ENCODE measurements around the gene NOL4L. TPM values are rescaled to one million over a fixed set of nuclear protein-coding genes. Genes with fewer than 3 reads are reported as not detected.

NOL4L gene
- total and polyA plus RNA-seq, 2 donors (not counting 3 experiments of a cell fraction or from before 2014, with no cell fraction given): 55.2 to 79.6 TPM

DNA sequence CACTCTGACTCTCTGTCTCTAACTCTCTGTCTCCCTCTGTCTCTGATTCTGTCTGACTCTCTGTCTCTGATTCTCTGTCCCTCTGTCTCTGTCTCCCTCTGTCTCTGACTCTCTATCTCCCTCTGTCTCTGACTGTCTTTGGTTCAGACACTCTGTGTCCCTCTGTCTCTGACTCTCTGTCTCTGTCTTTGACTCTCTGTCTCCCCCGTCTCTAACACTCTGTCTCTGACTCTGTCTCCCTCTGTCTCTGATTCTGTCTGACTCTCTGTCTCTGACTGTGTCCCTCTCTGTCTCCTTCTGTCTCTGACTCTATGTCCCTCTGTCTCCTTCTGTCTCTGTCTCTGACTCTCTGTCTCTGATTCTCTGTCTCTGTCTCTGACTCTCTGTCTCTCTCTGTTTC is 21.7 kb upstream of the NOL4L start:
- Histone ChIP-seq H3K4me2 (ENCODE audit: insufficient read depth, low read length) (no peak overlapping the region), H3K9me1 (replicated peaks; ENCODE audit: control insufficient read depth, extremely low read depth, insufficient read depth, low read length) (no peaks in the 10 kb centered on the region), H2AFZ (ENCODE audit: low read depth, low read length) (no peak overlapping the region), H3K4me1 (ENCODE audit: control insufficient read depth, extremely low read depth, insufficient read depth, low read length) (no peaks in the 10 kb centered on the region), H3K9me3 (replicated peaks; ENCODE audit: control insufficient read depth, insufficient read depth, low read length) (no peaks in the 10 kb centered on the region), H3K36me3 (ENCODE audit: control insufficient read depth in 2 of 2, extremely low read depth in 1 of 2, insufficient read depth in 2 of 2, low read length in 2 of 2) (no peaks in the 10 kb centered on the region), H3K27ac (ENCODE audit: insufficient read depth, low read depth, low read length) (no peak overlapping the region), H3K27me3 (ENCODE audit: control insufficient read depth in 2 of 2, insufficient read depth in 2 of 2, low read length in 2 of 2) (peaks cover 11 to 20% of the 10 kb centered on the region in 2 experiments), H3K79me2 (ENCODE audit: control insufficient read depth, insufficient read depth, low read length) (no peaks in the 10 kb centered on the region), H3K9ac (replicated peaks; ENCODE audit: extremely low read depth, insufficient read depth, low read length) (no peak overlapping the region), H4K20me1 (replicated peaks; ENCODE audit: control insufficient read depth, extremely low read depth, insufficient read depth, low read length) (no peaks in the 10 kb centered on the region), H3K4me3 (replicated peaks in 1 of 3; ENCODE audit: insufficient read depth in 1 of 3, low read depth in 1 of 3, low read length in 3 of 3) (no peak overlapping the region)
- no peak for DNase-seq (ENCODE audit: low read depth, low spot score)
- dilution Hi-C loops (cut with MboI; ENCODE audit: extremely low pct_ligation_motif_present, low sequenced_read_pairs): no loop called here
- ChIA-PET POLR2A (no interaction called here), CTCF (no interaction called here)
- FAIRE-seq: no peak
- TF ChIP-seq JUN (IDR thresholded peaks at IDR 0.05; ENCODE audit: borderline replicate concordance, insufficient read depth, insufficient read length, low read depth): no peak
- TF ChIP-seq, protein P1, sequence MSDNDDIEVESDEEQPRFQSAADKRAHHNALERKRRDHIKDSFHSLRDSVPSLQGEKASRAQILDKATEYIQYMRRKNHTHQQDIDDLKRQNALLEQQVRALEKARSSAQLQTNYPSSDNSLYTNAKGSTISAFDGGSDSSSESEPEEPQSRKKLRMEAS (IDR thresholded peaks at IDR 0.05; ENCODE audit: insufficient read depth, insufficient read length): no peak
- BruUV-seq (replicated peaks): no TSS peak
- intact Hi-C loops (cut with micrococcal nuclease): no loop called here

DNA sequence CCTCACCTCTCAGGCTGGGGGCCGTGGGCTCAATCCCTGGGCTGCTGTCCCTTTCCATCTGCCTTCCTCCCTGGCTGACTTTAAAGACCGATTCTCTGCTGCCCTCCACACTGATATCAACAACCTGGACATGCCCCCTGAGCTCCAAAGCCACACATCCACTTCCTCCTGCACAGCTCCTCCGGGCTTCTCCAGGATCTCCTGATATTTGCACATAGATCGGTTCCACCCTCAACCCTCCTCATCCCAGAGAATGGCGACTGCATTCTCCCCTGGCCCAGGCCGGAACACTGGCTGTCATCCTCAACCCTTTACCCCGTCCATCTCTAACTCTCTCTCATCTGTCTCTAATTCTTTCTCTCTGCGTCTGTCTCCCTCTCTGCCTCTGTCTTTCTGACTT is 21.0 kb upstream of the NOL4L start:
- Histone ChIP-seq H4K20me1 (replicated peaks; ENCODE audit: control insufficient read depth, extremely low read depth, insufficient read depth, low read length) (no peaks in the 10 kb centered on the region), H3K36me3 (ENCODE audit: control insufficient read depth in 2 of 2, extremely low read depth in 1 of 2, insufficient read depth in 2 of 2, low read length in 2 of 2) (no peaks in the 10 kb centered on the region), H3K9ac (replicated peaks; ENCODE audit: extremely low read depth, insufficient read depth, low read length) (no peak overlapping the region), H2AFZ (ENCODE audit: low read depth, low read length) (no peak overlapping the region), H3K27ac (ENCODE audit: insufficient read depth, low read depth, low read length) (no peak overlapping the region), H3K9me3 (replicated peaks; ENCODE audit: control insufficient read depth, insufficient read depth, low read length) (no peaks in the 10 kb centered on the region), H3K4me3 (replicated peaks in 1 of 3; ENCODE audit: insufficient read depth in 1 of 3, low read depth in 1 of 3, low read length in 3 of 3) (no peak overlapping the region), H3K4me1 (ENCODE audit: control insufficient read depth, extremely low read depth, insufficient read depth, low read length) (no peaks in the 10 kb centered on the region), H3K4me2 (ENCODE audit: insufficient read depth, low read length) (no peak overlapping the region), H3K9me1 (replicated peaks; ENCODE audit: control insufficient read depth, extremely low read depth, insufficient read depth, low read length) (no peaks in the 10 kb centered on the region), H3K79me2 (ENCODE audit: control insufficient read depth, insufficient read depth, low read length) (no peaks in the 10 kb centered on the region), H3K27me3 (ENCODE audit: control insufficient read depth in 2 of 2, insufficient read depth in 2 of 2, low read length in 2 of 2) (peaks cover 11 to 20% of the 10 kb centered on the region in 2 experiments)
- FAIRE-seq: no peak
- dilution Hi-C loops (cut with MboI; ENCODE audit: extremely low pct_ligation_motif_present, low sequenced_read_pairs): no loop called here
- BruUV-seq (replicated peaks): no TSS peak
- CTCF ChIA-PET: no interaction called here
- POLR2A ChIA-PET: no interaction called here
- TF ChIP-seq MYC (IDR thresholded peaks at IDR 0.05; ENCODE audit: low read depth, low read length): no peak
- TF ChIP-seq POLR2A (IDR thresholded peaks at IDR 0.05; ENCODE audit: low read depth, low read length): no peak
- no peak for TF ChIP-seq JUN (IDR thresholded peaks at IDR 0.05; ENCODE audit: borderline replicate concordance, insufficient read depth, insufficient read length, low read depth)
- TF ChIP-seq GATA2 (IDR thresholded peaks at IDR 0.05; ENCODE audit: insufficient read depth, insufficient read length, low read depth, low read length): no peak
- DNase-seq (ENCODE audit: low read depth, low spot score): no peak
- intact Hi-C loops (cut with micrococcal nuclease): no loop called here

Data from endothelial cell of umbilical vein (primary cell).